Amniotic epithelial cell (primary cell): Measurements from ENCODE around the gene NCAPG.

Experiments
- DNase-seq: peaks from one replicate; pipeline ENCODE4 v3.0.0-alpha.2; 2010; ENCODE audit warnings: low read depth

The NCAPG gene, protein sequence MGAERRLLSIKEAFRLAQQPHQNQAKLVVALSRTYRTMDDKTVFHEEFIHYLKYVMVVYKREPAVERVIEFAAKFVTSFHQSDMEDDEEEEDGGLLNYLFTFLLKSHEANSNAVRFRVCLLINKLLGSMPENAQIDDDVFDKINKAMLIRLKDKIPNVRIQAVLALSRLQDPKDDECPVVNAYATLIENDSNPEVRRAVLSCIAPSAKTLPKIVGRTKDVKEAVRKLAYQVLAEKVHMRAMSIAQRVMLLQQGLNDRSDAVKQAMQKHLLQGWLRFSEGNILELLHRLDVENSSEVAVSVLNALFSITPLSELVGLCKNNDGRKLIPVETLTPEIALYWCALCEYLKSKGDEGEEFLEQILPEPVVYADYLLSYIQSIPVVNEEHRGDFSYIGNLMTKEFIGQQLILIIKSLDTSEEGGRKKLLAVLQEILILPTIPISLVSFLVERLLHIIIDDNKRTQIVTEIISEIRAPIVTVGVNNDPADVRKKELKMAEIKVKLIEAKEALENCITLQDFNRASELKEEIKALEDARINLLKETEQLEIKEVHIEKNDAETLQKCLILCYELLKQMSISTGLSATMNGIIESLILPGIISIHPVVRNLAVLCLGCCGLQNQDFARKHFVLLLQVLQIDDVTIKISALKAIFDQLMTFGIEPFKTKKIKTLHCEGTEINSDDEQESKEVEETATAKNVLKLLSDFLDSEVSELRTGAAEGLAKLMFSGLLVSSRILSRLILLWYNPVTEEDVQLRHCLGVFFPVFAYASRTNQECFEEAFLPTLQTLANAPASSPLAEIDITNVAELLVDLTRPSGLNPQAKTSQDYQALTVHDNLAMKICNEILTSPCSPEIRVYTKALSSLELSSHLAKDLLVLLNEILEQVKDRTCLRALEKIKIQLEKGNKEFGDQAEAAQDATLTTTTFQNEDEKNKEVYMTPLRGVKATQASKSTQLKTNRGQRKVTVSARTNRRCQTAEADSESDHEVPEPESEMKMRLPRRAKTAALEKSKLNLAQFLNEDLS

DNA sequence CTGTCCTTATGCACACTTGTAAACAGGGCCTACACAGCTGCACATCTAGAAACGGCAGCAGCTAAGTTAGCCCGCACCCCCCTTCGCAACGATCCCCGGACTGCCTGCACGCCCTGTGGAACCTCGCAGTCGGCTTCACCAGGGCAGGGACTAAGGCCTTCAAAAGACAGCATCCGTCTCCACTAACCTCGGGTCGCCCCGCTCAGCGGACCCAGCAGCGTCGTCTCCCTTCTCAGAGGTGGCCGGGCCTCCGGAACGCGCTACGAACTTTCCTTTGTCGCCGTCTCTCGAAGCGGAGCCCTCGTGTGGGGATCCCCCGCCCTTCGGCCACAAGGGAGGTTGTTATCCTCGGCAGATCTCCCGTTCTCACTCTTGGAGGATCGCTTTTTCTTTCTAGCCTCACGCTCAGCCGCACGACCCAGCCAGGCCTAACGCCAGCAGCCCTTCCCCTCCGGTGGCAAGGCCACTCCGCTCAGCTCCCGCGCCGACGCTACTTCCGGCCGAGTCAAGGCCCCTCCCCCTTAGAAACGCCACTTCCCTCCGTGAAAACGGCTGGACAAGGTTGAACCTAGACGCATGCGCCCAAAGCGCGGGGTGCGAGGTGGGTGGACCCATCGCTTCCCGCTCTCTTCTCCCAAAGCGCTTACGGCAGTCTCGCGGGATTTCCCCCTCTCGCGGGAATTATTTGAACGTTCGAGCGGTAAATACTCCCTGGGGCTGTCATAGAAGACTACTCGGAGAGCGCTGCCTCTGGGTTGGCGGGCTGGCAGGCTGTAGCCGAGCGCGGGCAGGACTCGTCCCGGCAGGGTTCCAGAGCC lies at the start of gene NCAPG, which contains the start of gene DCAF16:
Gene NCAPG, plus strand, starts transcription at position 720 of the 818 bp plus-strand sequence. CDS start 99 bp downstream, outside the sequence.
Gene DCAF16, minus strand, starts transcription at position 498 of the 818 bp plus-strand sequence. CDS start 6,616 bp downstream, outside the sequence.
- peak; percentile 98 for DNase-seq

DNA sequence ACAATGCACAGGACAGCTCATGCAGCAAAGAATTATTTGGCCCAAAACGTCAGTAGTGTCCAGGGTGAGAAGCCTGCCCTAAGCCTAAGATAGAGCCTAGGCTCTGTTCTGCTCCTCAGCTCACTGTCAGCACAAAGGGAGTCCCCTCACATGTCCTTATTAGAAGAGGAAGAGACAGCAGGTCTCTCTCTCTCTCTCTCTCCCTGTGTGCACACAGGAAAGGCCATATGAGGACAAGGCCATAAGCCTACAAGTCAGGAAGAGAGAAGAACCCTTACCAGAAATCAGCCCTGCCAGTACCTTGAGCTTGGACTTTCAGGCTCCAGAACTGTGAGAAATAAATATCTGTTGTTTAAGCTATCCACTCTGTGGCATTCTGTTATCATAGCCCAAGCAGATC lies 49.7 kb upstream of the NCAPG start:
- no peak for DNase-seq

DNA sequence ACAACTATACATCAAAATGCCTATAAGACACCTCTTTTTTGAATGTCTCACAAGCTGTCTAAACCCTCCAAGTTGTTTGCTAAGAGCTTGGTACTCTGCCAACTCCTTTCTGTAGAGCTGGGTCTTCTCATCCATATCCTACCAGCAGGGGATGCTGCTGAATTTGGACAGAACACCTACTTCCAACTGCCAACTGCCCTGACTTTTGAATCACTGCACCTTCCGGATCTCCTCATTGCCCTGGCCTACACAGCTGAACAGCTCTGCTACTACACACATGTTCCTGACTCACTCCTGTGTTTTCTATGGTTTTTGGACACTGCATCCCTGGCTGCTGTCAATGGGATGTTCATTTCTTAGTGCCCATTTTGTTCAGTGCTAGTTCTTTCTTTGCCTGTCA lies 48.1 kb upstream of the NCAPG start:
- peak; percentile 35 for DNase-seq

DNA sequence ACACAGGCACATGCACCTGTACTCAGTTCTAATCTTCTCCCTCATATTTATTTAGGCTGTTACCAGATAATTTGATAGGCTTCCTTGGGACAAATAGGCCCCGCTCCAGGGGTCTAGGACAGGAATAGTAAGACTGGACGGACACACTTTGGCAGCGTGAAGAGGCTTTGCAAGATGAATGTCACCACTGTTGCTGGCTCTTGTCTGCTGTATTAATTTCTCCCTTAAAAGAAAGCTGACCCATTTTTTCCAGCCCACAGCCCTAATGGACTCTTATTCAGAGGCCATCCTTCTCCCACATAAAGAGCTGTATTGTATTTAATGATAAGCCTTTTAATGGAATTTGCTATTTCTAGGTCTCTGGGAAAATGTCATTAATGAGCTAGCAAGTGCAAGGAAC lies 47.4 kb upstream of the NCAPG start:
- DNase-seq = no peak

DNA sequence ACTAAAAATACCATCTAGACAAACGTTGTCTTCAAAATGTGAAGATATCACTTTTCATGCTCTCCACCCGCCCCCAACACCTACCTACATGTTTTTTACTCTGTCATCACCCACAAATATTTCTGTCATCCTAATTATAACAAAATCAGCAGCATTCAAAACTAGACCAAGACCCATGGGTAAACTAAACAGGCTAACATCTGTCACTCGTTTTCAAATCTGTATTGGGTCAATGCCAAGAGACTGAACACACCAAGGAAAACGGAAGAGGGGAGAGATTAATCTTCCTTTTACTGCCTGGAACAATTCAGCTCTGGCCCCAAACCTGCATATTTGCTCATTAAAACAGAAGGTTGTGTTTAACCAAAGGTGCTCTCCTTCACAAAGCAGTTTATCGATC lies 46.8 kb upstream of the NCAPG start:
- no peak for DNase-seq

DNA sequence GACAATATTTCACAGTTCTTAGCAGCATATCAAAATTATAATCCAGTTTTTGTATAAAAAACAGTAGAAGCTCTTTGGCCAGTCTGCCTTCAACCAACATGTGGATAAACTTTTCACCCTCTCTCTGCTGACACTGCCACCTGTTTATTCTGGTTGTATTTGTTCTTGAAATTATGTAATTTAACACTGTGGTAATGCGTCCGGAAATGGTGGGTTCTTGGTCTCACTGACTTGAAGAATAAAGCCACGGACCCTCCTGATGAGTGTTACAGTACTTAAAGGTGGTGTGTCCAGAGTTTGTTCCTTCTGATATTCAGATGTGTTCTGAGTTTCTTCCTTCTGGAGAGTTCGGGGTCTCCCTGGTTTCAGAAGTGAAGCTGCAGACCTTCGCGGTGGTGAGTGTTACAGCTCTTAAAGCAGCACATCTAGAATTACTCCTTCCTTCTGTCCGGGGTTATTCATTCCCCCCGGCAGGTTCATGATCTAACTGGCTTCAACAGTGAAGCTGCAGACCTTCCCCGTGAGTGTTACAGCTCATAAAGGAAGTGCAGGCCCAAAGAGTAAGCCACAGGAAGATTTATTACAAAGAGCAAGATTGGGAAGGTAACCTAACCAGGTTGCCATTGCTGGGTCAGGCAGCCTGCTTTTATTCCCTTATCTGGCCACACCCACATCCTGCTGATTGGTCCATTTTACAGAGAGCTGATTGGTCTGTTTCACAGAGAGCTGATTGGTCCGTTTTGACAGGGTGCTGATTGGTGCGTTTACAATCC lies 45.1 kb upstream of the NCAPG start:
- no peak for DNase-seq

DNA sequence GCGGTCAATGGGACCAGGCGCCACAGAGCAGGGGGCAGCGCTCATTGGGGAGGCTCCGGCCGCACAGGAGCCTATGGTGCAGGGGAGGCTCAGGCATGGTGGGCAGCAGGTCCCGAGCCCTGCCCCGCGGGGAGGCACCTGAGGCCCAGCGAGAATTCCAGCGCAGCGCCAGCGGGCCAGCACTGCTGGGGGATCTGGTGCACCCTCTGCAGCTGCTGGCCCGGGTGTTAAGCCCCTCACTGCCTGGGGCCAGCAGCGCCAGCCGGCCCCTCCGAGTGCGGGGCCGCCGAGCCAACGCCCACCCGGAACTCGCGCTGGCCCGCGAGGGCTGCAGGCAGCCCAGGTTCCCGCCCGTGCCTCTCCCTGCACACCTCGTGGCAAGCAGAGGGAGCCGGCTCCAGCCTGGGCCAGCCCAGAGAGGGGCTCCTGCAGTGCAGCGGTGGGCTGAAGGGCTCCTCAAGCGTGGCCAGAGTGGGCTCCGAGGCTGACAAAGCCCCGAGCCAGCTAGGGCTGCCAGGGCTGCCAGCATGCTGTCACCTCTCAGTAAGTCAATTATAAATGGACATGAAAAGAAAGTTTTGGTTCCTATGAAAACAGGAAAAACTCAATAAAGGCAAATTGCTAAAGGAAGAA lies 43.8 kb upstream of the NCAPG start:
- no peak for DNase-seq

DNA sequence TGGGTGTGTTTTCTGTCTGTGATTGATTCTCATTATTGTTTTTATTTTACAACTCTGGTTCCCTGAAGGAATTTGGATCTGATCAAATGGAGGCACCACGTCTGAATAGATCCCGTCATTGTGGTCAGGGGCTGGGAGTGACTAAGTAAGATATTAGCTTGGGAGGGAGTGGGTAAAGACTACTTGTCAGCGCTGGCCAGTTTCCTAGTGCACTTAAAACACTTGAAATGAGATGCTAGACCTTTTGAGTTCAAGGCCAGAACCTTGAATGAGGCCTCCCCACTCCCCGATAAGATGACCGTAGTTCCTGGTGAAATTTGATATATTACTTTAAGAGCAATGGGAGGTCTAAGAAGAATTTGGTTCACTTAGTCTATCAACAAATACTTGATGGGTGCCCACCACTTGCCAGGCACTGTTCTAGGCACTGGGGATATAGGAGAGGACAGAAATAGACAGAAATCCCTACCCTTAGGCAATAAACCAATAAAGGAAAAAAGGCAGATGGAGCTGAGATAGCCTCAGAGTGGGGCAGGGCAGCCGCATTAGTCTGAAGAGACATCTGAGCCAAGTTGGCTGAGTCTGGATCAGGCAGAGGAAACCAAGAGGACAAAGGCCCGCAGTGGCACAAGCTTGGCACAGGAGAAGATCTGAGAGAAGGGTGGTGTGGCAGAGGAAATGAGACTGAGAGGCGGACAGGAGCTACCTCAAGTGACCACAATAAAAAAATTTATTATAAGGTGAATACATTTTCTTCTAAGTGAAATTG lies 41.2 kb upstream of the NCAPG start:
- no peak for DNase-seq

DNA sequence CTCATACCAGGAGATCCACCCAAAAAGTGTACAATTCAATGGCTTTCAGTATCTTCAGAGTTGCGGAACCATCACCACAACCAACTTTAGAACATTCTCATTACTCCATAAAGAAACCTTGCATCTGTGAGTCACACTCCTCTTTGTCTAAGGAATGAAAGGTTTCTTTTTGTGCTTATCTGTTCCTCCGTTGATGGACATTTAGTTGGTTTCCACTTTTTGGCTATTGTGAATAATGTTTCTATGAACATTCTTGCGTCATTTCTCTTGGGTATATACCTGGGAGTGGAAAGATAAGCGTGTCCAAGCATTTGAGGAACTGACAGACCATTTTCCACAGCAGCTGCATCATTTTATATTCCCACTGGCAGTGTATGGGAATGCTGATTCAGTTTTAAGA lies 39.9 kb upstream of the NCAPG start:
- peak; percentile 5 for DNase-seq

DNA sequence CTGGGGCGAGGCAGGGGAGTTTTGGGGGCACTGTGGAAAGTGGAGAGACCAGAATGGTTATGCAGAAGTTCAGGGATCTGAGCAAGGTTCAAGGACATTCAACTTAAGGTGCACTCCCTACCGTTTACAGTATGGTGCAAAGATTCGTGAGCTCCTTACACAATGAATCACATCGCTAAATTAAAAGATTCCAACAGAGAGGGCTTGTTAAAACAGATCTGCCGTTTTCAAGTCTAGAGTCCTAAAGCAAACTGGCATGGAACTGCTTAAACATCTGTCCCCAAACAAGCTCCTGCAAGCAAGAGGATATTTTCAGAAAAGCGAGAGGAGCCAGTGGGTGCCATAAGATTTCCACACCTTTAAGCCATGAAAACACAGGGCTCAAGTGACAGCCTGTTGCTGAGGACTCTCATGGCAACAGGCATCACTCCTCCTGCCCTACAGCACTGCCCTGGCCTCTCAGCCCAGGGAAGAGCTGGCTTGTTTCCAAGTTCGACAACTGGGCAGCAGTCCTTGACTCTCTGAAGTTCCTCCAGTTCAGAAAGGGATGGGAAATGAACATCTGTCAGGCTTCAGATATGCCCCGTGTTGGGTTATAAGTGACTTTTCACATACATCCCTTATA lies 39.4 kb upstream of the NCAPG start:
- no peak for DNase-seq

DNA sequence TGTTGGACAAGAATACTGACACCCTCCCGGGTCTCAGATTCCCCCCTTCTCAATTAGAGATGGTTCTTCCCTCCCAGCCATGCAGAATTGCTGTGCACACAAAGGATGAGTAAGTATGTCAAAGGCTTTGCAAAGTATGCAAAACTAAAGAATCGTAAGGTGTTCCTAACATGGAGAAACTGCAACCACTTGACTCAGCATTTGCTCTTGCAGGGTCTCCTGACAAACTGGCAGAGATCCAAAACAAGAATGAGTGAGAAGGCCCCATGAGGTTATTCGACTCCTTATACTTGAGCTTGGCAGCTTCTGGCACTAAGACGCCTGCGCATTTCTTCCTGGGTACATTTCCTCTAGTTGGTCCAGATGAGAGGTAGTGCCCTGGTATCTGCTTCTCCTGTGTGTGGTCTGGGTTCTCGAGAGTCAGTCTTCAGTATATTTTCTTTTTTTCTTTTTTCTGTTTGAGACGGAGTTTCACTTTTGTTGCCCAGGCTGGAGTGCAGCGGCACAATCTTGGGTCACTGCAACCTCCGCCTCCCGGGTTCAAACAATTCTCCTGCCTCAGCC lies 37.6 kb upstream of the NCAPG start:
- DNase-seq = no peak

DNA sequence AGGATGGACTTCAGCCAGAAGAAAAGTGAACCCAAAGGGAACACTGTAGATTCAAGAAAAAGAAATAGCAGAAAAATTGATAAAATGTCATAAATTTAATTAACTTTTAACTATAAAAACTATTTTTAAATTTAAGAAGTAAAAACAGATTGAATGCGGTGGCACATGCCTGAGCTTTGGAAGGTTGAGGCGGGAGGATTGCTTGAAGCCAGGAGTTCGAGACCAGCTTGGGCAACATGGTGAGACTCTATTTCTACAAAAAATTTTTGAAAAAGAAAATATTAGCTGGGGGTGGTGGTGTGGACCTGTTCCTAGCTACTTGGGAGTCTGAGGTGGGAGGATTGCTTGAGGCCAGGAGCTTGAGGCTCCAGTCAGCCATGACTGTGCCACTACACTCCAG lies 32.3 kb upstream of the NCAPG start:
- no peak for DNase-seq

DNA sequence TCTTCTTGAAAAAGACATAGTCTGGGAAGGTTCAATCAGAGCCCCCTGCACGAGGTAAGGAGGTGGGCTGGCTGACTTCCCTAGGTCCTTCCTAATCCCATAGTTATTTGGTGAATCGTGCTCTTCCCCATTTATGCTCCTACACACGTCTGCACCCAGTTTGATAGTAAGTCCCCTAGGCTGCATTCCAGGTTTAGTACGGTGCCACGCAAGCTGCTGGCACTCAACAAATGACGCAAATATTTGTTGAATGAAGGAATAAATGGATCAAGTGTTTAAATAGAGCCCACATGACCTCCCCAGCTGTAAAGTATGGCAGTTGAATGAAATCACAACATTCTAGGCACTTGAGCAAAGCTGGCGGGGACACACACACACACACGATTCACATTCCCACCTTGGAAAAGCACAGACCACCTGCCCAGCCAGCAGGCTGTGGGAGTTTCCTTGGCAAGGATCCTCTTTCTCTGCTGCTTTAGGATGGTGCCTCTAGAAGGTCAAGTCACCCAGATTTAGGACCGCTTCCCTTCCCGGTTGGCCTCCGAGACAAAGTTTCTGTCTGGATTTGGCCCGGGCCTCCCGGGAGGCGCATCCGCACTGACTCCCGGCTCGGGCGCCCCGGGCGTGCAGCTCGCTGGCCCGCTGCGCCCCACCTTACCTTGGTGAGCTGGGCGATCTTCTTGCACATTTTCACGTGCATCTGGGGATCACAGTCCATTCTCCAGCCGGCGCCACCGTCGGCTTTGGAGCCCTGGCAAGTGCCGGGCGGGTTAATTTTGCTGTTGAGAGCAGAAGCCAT lies 30.1 kb upstream of the NCAPG start:
- no peak for DNase-seq

DNA sequence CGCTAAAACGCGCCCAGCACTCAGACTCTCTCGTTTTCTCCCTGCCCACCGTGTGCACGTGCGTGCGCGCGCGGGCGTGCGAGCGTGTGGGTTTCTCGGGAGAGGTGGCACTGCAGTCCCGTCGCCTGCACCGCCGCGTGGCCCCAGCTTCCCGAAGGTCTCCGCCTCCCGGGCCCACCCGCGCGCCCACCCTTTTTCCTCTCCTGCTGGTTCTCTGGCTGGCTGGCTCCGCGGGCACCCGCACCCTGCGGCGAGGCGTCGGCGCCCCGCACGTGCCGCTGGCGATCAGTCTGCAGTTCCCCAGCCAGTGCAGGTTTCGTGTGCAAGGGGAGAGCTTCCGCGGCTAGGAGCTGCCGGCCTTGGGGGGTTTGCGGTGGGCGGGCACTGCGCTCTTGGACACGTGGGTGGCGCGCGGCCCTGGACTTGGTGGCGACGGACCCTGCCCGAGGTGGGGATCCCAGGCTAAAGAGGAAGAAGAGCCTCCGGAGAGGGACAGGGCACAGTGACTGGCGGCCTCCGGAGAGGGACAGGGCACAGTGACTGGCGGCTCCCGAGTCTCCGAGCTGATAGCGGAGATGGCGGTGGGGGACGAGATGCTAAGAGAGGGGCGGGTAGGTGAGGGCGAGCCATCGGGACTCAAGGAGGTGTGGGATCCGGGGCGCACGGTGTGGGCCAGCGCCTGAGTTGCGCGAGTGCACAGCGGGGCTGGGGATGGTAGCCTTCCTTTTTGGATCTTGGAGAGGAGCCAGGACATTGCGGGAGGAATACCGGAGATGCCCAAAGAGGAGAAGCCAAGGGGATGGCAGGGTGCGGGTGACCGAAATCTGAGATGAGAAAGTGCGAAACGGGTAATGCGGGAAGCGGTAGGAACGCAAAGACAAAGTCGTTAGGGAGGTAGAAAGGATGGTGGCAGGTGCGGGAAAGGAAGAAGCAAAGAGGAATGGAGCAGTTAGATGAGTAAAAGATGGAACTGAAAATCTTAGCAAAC lies 29.2 kb upstream of the NCAPG start, which contains the start of gene FAM184B:
Gene FAM184B, minus strand, starts transcription at position 322 of the 988 bp plus-strand sequence. CDS start 322 bp downstream, outside the sequence.
- DNase-seq = no peak

DNA sequence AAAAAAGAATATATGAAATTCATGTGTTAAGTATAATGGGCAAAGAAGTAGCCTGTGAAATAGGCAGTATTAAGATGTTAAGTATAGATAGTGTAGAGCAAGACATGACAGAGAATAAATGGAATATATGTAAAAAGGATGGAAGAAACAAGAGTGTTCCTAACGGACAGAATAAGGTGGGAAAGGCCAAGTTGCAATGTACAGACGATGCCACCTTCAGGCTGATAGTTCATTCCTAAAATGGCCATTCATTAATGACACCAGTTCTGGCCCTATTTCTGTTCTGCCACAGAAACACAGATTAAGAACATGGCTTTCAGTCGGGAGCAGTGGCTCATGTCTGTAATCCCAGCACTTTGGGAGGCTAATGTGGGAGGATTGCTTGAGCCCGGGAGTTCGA lies 24.9 kb upstream of the NCAPG start:
- no peak for DNase-seq

DNA sequence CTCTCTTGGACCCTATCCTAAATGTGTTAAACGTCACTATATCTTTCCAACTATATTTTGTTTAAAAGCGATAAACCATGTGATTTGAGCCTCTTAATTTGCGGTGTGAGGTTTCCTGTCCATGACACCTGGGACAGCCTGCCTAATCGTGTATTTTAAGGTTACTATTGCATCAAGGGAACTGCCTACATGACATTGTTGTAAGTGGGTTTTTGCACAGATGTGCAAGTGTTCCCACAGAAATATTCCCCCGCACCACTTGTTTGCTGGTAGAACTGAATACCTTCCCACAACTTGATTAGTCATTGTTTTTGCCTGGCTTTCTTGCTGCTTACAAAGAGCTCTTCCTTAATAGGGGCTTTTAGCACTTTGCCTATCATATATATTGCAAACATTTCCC lies 24.2 kb upstream of the NCAPG start:
- peak; percentile 31 for DNase-seq

DNA sequence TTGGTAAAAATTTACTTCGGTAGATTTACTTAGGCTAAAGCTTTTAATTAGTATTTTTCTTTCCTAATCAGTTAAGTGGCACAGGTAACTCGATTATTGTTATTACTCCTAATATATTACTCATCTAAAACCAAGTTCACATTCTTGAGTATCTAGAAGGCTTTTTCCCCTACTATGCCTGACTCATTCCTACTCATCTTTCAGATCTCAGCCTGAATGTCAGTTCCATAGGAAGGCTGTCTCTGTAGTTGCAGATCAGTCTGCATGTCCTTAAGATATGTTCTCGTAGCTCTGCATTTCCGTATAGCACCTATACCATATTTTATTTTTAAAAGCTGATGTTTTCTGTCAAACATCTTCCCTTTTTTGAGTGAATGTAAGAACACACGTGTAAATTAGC lies 23.5 kb upstream of the NCAPG start:
- DNase-seq = peak; percentile 51
